H1 (cell line): Measurements from ENCODE around the gene STAMBP. TPM values are rescaled to one million over a fixed set of nuclear protein-coding genes. Genes with fewer than 3 reads are reported as not detected.

Source experiments
- CHD7 ChIP-seq: fragments of 300-600 bp; sonication (generic); IDR thresholded peaks from 2 replicates; pipeline ENCODE4 v1.7.1; 2012; ENCODE audit warnings: low read length, moderate library complexity, mild to moderate bottlenecking, inconsistent platforms; ENCODE audit not compliant: insufficient replicate concordance
- EGR1 ChIP-seq: IDR thresholded peaks from 2 replicates; pipeline ENCODE4 v1.6.1; 2011; ENCODE audit warnings: low read depth, low read length, borderline replicate concordance
- KDM4A ChIP-seq: IDR thresholded peaks from one replicate; pipeline ENCODE4 v1.7.1; 2012; ENCODE audit warnings: low read depth, mild to moderate bottlenecking, moderate library complexity, low read length, inconsistent platforms; ENCODE audit not compliant: severe bottlenecking
- KDM5A ChIP-seq: fragments of 200-600 bp; IDR thresholded peaks from 2 replicates; pipeline ENCODE4 v1.7.1; 2012; ENCODE audit warnings: mild to moderate bottlenecking, low read length, inconsistent platforms, mixed read lengths
- MAX ChIP-seq: IDR thresholded peaks from 2 replicates; pipeline ENCODE4 v1.6.1; 2012; ENCODE audit warnings: inconsistent platforms
- RAD21 ChIP-seq, 2 experiments: IDR thresholded peaks in 1 of 2; conservative IDR thresholded peaks in 1 of 2; 2 replicates each; pipeline ENCODE4 v1.6.1; 2011; ENCODE audit warnings: low read depth in 2 of 2, low read length in 2 of 2, improper control_type of control experiment in 1 of 2, inconsistent platforms in 1 of 2, mild to moderate bottlenecking in 1 of 2, moderate library complexity in 1 of 2
- SP1 ChIP-seq: IDR thresholded peaks from 2 replicates; pipeline ENCODE4 v1.6.1; 2011; ENCODE audit warnings: low read depth, low read length
- TCF12 ChIP-seq: IDR thresholded peaks from 2 replicates; pipeline ENCODE4 v1.6.1; 2011; ENCODE audit warnings: low read depth, mild to moderate bottlenecking, low read length
- polyA plus RNA-seq, 7 experiments: library from polyadenylated mRNA; depleted of rRNA in 3 of 7; stranded (reverse) in 5 of 7; unstranded in 2 of 7; fragments of >200 nt in 5 of 7; fragments of 200-250 nt in 2 of 7; gene quantifications; 1 replicate in 5 of 7; 2 replicates in 1 of 7; 4 replicates in 1 of 7; pipeline versions ENCODE4 v1.2.1 to v1.2.3, GENCODE V29; 2011 to 2013; ENCODE audit warnings: missing spikeins in 2 of 7, mixed read lengths in 2 of 7
- total RNA-seq: library from RNA; stranded (reverse); fragmentation: NEBNext Ultra II Directional; extraction: Animal tissue kit (Norgen Biotek cat#: 25700); gene quantifications from 2 replicates; pipeline ENCODE4 v1.2.1, GENCODE V29; 2021

Gene STAMBP
- total and polyA plus RNA-seq, 2 of the 8 experiments (the other 6 are each of a cell fraction or from before 2014, with no cell fraction given) = 35.8 to 49.7 TPM

GRCh38 chr2:73822276-73822675 is 6.5 kb upstream of the STAMBP start (continued):
- no peak for TF ChIP-seq CHD7
- no peak for TF ChIP-seq KDM4A
- TF ChIP-seq EGR1 = no peak
- no peak for TF ChIP-seq RAD21 (IDR thresholded peaks at IDR 0.05 in 1 of 2, conservative IDR thresholded peaks at IDR 0.05 in 1 of 2; ENCODE audit: low read depth in 2 of 2, low read length in 2 of 2)
- no peak for TF ChIP-seq TCF12
- no peak for TF ChIP-seq SP1
- TF ChIP-seq KDM5A = no peak
- no peak for TF ChIP-seq MAX
